Chondrocyte (in vitro differentiated cells): ENCODE data around the gene PACS1. TPM values are rescaled to one million over a fixed set of nuclear protein-coding genes. Genes with fewer than 3 reads are reported as not detected.

Experiments
- DNase-seq: peaks from one replicate; pipeline ENCODE4 v3.0.0; 2021; ENCODE audit warnings: mixed read lengths, low spot score
- H3K27ac Mint-ChIP-seq: one replicate; pipeline ENCODE4 v1.8.0; 2021; ENCODE audit warnings: mild to moderate bottlenecking, moderate library complexity, mixed read lengths; ENCODE audit not compliant: unreplicated experiment
- H3K27me3 Mint-ChIP-seq: 2 replicates; pipeline ENCODE4 v1.8.0; 2021; ENCODE audit warnings: low read depth, mixed read lengths
- H3K36me3 Mint-ChIP-seq: 2 replicates; pipeline ENCODE4 v1.8.0; 2021; ENCODE audit warnings: low read depth, mixed read lengths
- H3K4me1 Mint-ChIP-seq: 2 replicates; pipeline ENCODE4 v1.8.0; 2021; ENCODE audit warnings: low read depth, mild to moderate bottlenecking, mixed read lengths
- H3K4me3 Mint-ChIP-seq: one replicate; pipeline ENCODE4 v1.8.0; 2021; ENCODE audit warnings: mild to moderate bottlenecking, moderate library complexity, mixed read lengths; ENCODE audit not compliant: unreplicated experiment
- H3K9me3 Mint-ChIP-seq: 2 replicates; pipeline ENCODE4 v1.8.0; 2021; ENCODE audit warnings: low read depth, mixed read lengths
- CTCF ChIP-seq: fragments of 200-600 bp; sonication (generic); IDR thresholded peaks from 2 replicates; pipeline ENCODE4 v1.5.0; 2021; ENCODE audit warnings: antibody characterized with exemption, mild to moderate bottlenecking, moderate library complexity
- total RNA-seq: library from RNA; stranded (reverse); gene quantifications from 3 replicates; pipeline ENCODE4 v1.2.1, GENCODE V29; 2021

Gene PACS1
- total RNA-seq, 1 donor from 2014 or later = 90.7 TPM

- peak overlapping the region; percentile 31 for H3K4me3 Mint-ChIP-seq
- no peak for TF ChIP-seq CTCF
- no peaks in the 10 kb centered on the region for H3K27me3 Mint-ChIP-seq
- peaks cover 2% of the 10 kb centered on the region for H3K36me3 Mint-ChIP-seq
- peak; percentile 47 for DNase-seq
- peaks cover 36% of the 10 kb centered on the region for H3K4me1 Mint-ChIP-seq
- H3K9me3 Mint-ChIP-seq = no peaks in the 10 kb centered on the region
- H3K27ac Mint-ChIP-seq = peak overlapping the region; percentile 45
Observed at GRCh38 chr11:66047541-66048365, 22.3 kb upstream of the PACS1 start.

DNA sequence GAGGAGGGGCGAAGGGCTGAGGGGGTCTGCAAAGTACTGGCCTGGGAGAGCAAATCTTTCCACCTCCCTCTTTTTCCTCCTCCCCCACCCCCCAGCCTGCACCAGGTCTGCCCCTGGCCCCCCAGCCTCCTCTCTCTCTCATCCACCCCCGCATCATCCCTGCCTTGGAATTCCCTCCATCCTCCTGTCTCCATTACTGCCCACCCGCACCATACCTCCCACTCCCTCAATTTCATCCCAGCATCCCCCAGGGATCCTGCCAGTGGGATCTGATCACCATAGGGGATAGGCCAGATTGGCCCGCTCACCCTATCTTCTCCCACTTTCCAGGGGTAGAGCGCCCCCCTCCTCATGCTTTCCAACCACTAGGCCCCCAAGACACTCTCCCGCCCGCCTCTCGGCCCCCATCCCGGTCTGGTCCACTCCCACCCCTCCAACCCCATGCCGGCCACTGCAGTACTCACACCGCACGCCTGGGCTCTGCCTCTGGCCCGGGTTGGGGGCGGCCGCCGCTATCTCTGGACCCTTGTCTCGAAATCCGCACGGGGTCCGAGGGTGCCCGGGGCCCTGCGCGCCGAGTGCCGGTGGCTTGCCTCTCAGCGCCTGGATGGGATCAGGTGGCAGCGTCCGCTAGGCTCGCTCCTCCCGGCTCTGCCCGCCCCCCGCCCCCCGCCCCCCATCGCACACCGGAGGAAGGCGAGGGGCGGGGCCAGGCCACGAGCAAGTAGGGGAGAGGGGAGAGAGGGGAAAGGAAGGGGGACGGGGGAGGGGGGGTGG is 21.3 kb upstream of the PACS1 start, which contains the start of gene GAL3ST3:
GAL3ST3 (minus strand) TSS at position 615 of the 777 bp plus-strand sequence. CDS start 3,746 bp downstream, outside the sequence.
- Mint-ChIP-seq H3K4me1 (peaks cover 46% of the 10 kb centered on the region), H3K4me3 (peak within 1 kb of the TSS; percentile 47), H3K27ac (peak within 1 kb of the TSS; percentile 45)

DNA sequence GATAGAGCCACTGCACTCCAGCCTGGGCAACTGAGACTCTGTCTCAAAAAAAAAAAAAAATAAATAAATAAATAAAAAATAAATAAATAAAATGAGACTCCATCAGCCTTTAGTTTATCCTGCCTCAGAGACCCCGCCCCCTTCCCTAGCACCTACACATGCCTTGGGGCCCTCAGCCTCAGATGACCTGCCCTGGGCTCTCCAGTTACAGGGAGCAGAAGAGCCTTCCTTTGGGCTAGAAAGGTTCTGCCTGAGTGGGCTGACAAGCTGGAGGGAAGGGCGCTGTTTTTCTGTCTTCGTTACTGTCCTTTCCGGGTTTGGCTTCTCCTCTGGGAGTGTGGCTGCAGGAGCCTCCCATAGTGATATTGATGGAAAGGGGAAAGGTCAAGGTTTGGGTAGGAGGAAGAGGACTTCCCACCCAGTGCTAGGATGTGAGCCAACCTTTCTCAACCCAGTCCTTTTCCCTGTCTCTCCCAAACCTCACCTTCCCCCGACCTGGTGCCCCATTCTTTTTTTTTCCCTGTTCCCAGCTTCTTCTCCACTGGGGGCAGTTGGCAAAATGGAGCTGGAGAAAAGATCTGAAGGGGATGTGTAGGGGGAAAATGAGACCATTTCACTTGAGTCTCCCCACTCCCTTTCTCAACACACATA is 19.4 kb upstream of the PACS1 start:
- Mint-ChIP-seq H3K27me3 (no peaks in the 10 kb centered on the region), H3K4me1 (peaks cover 52% of the 10 kb centered on the region), H3K27ac (peak overlapping the region; percentile 86), H3K36me3 (peaks cover 12% of the 10 kb centered on the region), H3K4me3 (peak overlapping the region; percentile 99), H3K9me3 (no peaks in the 10 kb centered on the region)
- TF ChIP-seq CTCF = no peak
- peak; percentile 18 for DNase-seq

More for the DNA sequence above, 21.3 kb upstream of the PACS1 start, which contains the start of gene GAL3ST3:
- no peak for TF ChIP-seq CTCF
- no peaks in the 10 kb centered on the region for H3K9me3 Mint-ChIP-seq
- peaks cover 5% of the 10 kb centered on the region for H3K36me3 Mint-ChIP-seq
- peak; percentile 77 for DNase-seq
- H3K27me3 Mint-ChIP-seq = no peaks in the 10 kb centered on the region

DNA sequence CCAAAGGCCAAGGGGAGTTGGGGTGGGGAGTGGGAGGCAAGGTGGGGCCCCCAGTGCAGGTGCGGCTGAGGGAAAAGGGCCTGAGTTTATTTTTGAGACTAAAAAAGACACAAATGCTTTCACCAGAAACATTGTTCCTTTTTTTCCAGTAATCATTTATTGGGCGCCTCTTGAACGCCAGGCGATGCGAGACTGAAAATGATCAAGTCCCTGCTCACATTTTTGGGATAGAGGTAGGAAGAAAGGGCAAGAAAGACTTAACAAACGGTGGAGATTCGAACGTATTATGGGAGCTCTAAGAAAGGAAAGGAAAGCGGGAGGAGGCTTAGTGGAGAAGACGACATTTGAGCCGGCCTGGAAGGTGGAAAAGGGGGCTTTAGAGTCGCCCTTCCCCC is 18.7 kb upstream of the PACS1 start:
- Mint-ChIP-seq H3K36me3 (peaks cover 12% of the 10 kb centered on the region), H3K27me3 (no peaks in the 10 kb centered on the region), H3K9me3 (no peaks in the 10 kb centered on the region), H3K4me1 (peaks cover 52% of the 10 kb centered on the region), H3K4me3 (peak overlapping the region; percentile 99), H3K27ac (peak overlapping the region; percentile 86)
- peak; percentile 17 for DNase-seq
- no peak for TF ChIP-seq CTCF
